Measurements from ENCODE around the gene TMEM117.
"Not testable (repeated sequence)": the region's sequence is repeated elsewhere in the genome, so short reads cannot be mapped to it uniquely, and the experiment has no call there.

Gene TMEM117

DNA sequence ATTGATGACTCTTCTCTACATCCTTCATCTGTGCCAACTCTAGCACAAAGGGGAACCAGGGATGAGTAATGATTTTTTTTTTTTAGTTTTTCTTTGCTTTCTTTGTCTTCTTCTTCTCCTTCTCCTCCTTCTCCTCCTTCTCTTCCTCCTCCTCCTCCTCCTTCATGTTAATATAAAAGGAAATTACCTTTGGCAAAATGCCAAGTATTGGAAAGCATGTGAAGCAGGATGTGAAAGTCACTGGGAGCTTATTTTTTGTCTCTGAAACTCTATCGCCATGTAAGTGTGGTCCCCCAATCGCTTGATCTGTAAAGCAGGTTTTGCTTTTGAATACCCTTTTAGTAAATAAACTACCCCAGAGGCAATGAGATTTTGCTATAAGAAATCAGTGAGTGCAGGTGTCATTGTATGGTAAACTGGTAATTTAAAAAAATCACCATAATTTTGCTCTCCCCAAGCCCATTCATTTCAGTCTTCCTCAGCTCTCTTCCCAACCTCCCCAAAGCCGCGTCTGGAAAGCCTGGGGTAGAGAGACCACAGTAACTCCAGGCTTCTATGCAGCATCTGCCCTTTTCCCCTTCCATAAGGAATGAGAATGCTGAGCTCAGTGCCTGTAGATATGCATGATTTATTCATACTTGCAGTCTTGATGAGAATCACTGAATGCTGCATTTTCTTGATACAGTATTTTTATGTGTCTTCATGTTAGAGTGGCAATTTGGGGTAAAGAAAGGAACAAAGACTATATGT, 388.7 kb downstream of the TMEM117 start:
- no peak for DNase-seq (ENCODE audit: low read depth)

- no peak for DNase-seq (ENCODE audit: low read depth)
Observed at GRCh38 chr12:44225149-44225510, 389.2 kb downstream of the TMEM117 start.

DNA sequence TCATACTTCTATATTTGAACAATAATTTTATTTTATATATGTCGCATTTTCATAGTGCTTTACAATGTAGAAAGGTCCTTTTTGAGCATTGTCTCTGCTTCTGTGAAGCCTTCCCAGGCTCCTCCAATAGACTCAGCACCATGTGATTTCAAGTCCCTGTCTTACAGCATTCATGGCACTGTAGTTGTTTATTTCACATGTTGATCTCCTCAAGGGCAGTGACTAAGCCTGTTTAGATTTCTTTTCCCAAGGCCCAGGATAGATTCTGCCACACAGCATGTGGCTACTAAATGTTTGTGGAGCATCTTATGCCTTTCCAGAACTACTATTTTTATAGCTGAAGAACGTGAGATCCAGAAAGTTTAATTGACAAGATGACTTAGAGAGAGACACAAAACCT, 391.7 kb downstream of the TMEM117 start:
- DNase-seq (ENCODE audit: low read depth) = no peak

- no peak for DNase-seq (ENCODE audit: low read depth)
Observed at GRCh38 chr12:44229846-44230245, 394.0 kb downstream of the TMEM117 start.

GRCh38 chr12:44235674-44236073, 399.8 kb downstream of the TMEM117 start:
- no peak for DNase-seq (ENCODE audit: low read depth)

DNA sequence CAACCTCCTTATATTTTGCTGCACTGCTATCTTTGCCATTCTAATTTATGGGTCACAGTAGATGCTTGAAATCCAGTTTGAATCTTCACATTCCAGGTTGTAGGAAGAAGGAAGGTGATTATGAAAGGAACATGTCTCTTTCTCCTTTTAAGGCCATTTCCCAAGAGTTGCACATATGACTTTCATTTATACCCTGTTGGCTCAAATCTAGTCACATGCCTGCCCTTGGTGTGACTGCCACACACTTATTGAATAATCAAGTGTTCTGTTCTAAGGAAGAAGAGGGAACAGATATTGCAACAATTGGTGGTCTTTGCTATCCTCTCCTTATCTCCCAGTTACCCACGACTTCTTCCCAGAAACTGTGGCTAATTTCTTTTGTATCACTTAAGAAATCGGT, 404.3 kb downstream of the TMEM117 start:
- DNase-seq (ENCODE audit: low read depth) = no peak

DNA sequence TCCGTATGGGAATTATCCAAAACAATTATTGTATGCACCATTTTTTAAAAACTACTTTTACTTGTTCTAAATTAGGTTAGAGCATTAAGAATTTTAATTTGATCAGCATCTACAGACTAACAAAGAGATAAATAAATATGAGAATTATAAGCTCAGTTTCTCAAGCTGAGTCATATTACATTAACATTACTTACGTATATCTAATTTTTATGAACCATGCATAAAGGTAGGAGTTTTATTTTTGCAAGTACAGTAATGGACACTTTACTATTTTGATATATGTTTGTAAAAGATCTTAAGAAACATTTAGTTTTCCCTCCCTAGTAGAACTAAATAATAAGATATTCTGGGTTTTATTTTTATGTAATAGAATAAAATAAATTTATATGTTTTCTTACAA, 410.1 kb downstream of the TMEM117 start:
- DNase-seq (ENCODE audit: low read depth) = no peak

GRCh38 chr12:44246482-44247105, 410.7 kb downstream of the TMEM117 start:
- no peak for DNase-seq (ENCODE audit: low read depth)

DNA sequence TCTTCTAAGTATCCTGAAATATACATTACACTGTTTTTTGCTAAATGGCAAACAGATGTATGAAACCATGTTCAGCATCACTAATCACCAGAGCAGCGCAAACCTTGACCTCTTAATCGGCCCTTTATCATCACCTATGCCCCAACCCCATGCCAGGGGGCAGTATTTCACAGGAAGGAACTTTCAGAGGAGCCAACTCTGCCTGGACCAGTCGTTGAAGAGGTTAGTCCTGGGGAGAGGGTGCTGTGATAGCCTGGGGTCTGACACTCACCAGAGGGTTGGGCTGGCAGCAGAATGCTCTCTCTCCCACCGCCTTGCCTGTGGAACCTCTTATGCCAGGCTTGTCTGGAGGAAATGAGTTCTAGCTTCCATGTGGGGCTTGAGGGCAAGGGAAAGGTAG, 411.7 kb downstream of the TMEM117 start:
- DNase-seq (ENCODE audit: low read depth) = no peak

- no peak for DNase-seq (ENCODE audit: low read depth)
Observed at GRCh38 chr12:44248436-44248835, 412.6 kb downstream of the TMEM117 start.

- DNase-seq (ENCODE audit: low read depth) = not testable (repeated sequence)
Observed at GRCh38 chr12:44250440-44250839, 414.6 kb downstream of the TMEM117 start.

GRCh38 chr12:44253338-44253856, 417.5 kb downstream of the TMEM117 start:
- DNase-seq (ENCODE audit: low read depth) = no peak

DNA sequence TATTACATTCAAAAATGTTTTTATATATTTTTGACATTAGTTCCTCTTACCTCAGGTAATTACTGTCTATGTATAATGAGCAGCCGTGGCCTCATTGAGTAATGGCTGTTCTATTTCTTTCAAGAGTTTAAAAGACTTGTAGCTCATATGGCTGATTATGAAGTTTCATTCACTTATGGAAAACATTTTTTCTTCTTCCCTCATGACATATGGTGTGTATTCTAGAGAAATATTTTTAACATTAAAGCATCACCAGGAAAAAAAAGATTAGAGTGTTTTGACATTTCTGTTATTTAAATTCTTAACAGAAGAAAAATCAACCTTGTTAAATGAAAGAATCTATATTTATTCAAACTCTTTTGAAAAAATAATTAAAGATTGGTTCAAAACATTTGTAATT, 422.4 kb downstream of the TMEM117 start:
- no peak for DNase-seq (ENCODE audit: low read depth)

DNA sequence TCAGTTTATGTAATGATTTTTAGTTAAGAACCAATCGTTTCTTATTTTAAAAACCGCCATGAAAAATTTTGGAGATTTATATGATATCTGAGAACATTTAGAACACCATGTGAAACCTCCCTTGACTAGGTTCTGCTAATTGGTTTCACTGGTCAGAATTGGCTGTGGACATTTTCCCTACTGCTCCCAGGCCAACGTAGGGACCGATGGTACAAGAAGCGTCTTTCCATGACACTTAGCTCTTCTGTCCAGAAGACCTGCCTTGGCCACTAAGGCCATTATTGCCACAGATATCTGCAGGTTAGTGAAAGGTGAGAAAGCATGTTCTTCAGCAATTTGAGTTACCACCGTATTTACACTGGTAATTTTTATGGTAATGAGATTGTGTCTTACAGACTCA, 424.0 kb downstream of the TMEM117 start:
- DNase-seq (ENCODE audit: low read depth) = no peak

GRCh38 chr12:44260581-44260980, 424.7 kb downstream of the TMEM117 start:
- DNase-seq (ENCODE audit: low read depth) = no peak

DNA sequence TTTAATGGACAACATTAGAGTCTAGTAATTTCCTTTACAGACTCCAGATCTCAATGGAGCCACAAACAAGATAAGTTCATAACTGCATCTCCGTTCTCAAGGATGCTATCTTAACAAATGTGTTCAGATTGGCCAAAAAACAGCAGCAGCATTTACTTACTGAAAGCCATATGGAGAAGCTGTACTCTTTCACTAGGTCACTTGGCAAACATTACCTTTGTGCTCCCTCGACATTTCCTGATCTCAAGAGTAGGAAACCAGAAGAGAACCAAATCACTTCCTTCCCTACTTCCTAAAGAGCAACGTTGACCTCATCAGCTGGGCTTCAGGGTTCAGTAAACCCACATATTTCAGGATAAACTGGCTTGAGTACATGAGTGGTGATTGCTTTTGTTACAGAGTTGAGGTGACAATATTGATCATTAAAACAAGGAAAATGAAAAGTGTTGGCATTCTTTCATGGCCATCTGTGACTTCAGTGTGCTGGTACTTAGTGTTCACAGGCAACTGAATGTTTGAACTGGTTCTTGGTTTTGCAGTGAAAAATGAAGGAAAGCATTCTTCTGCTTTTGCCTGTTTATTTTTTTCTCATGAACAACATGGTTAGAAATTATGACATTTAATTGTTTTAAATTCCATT, 449.6 kb downstream of the TMEM117 start:
- no peak for DNase-seq (ENCODE audit: low read depth)

GRCh38 chr12:44286336-44286735, 450.5 kb downstream of the TMEM117 start:
- DNase-seq (ENCODE audit: low read depth) = no peak

DNA sequence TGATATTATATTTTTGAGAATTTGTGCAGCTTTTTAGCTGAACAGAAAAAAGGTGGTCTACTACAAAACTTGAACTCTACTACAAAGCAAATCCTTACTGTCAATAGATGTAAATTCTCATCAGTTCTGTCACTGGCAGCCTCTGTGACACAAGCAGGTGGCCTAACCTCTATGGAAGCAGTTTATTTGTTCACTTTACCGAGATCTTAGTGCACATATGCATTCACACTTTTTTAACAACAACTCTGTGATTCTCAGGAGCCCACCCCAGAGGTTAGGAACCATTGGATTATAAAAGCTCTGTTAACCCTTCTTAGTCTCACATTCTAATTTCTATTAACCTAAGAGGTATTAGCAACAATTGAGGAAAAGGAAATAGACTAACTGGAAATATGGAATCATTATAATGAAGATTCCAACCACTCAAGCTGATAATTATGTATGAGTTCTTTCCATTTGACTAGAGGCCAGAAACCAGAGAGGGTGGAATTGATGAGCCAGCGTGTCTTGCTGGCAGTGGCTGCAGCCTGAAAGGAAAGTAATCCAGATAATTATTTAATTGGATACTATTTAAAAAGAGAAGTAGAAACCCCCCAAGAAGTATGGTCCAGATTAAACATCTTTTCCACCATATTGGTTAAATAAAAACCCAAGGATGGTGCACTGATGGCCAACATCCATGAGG, 451.1 kb downstream of the TMEM117 start:
- no peak for DNase-seq (ENCODE audit: low read depth)

DNA sequence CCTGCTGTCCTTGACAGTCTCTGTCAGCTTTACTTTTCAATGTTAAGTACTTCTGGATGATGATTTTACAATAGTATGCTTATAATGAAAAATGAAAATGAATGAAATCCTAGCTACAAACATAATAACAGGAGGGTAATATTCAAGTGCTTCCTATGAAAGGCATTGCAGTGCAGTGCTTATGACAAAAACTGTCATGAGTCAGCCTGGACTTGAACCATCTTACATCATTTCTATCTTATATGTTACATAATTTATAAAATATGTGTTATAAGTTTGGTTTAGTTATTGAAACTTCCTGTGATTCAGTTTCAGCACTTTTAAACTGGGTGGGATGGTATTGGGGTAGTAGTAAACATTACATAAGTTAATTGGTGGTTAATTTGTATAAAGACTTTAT, 451.7 kb downstream of the TMEM117 start:
- DNase-seq (ENCODE audit: low read depth) = no peak

GRCh38 chr12:44294649-44295048, 458.8 kb downstream of the TMEM117 start:
- no peak for DNase-seq (ENCODE audit: low read depth)

DNA sequence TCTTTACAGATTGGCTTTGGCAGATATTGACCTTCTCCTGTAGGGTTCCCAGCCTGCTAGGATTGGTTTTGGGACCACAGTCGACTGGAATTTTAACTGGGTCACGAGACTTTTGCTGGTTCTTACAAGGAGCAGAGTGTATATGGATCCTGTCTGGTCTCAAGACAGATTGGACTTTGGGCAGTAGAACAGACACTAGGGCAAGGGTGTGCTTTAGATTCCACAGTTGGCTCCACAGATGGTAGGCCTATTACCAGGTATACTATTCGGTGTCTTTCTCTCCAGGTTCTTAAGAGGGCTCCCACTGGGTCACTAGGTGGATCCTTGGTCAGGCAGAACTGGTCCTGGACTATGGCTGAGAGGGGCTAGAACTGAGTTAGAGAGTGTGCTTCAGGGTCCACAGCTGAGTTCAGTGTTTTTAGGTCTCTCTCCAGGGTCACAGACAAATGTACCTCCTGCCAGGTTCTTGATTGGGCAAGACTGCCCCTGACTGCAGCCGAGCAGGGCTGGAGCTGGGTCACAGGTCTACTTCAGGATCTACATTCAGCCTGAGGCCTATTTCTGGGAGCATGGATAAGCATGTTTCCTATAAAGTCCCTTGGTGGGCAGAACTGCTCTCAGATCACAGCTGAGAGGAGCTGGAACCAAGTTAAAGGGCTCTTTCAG, 460.2 kb downstream of the TMEM117 start:
- no peak for DNase-seq (ENCODE audit: low read depth)

DNA sequence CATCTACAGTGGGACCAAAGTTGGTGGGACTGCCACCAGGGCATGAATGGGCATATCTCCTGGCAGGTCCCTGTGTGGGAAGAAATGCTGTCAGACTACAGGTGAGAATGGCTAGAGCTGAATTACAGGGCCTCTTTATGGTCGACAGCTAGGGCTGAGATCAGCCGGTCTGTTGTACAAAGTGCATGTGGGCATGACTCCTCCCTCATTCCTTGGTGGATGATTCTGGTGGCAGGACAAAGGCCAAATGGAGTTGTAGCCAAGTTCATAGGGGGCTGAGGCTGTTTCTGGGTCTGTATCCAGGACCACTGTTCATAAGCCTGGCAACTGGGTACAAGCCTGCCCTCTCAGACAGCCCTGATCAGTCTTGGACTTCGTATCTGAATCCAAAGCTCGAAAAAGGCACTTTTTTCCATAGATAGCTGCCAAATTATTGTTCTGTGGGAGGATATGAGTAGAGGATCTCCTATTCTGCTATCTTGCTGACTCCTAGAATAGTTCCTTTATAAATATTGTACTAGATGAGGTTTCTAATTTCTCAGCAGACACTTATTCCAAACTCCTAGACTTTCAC, 460.8 kb downstream of the TMEM117 start:
- DNase-seq (ENCODE audit: low read depth) = no peak
